ENCODE measurements around the gene ACTBL2. TPM values are rescaled to one million over a fixed set of nuclear protein-coding genes. Genes with fewer than 3 reads are reported as not detected.

Gene ACTBL2
- total RNA-seq, 1 donor from 2014 or later: 0.07 TPM

GRCh38 chr5:57497733-57498132 is 15.1 kb upstream of the ACTBL2 start:
- Mint-ChIP-seq H3K27ac (no peak overlapping the region), H3K27me3 (ENCODE audit: low read depth) (no peaks in the 10 kb centered on the region), H3K4me3 (no peak overlapping the region), H3K4me1 (peaks cover 59% of the 10 kb centered on the region), H3K9me3 (no peaks in the 10 kb centered on the region), H3K36me3 (no peaks in the 10 kb centered on the region)
- DNase-seq (ENCODE audit: low spot score in 2 of 2, unreplicated experiment in 2 of 2): no peak
- TF ChIP-seq CTCF (IDR thresholded peaks at IDR 0.05; ENCODE audit: unreplicated experiment): no peak

- Mint-ChIP-seq H3K9me3 (no peaks in the 10 kb centered on the region), H3K27me3 (ENCODE audit: low read depth) (no peaks in the 10 kb centered on the region), H3K27ac (peak overlapping the region; percentile 96), H3K4me1 (peaks cover 47% of the 10 kb centered on the region), H3K36me3 (no peaks in the 10 kb centered on the region), H3K4me3 (no peak overlapping the region)
- no peak for DNase-seq (ENCODE audit: low spot score in 2 of 2, unreplicated experiment in 2 of 2)
- TF ChIP-seq CTCF (IDR thresholded peaks at IDR 0.05; ENCODE audit: unreplicated experiment): no peak
Observed at GRCh38 chr5:57495285-57496086, 12.9 kb upstream of the ACTBL2 start.

GRCh38 chr5:57494104-57495098 is 11.8 kb upstream of the ACTBL2 start:
- Mint-ChIP-seq H3K27ac (peak overlapping the region; percentile 96), H3K36me3 (no peaks in the 10 kb centered on the region), H3K9me3 (no peaks in the 10 kb centered on the region), H3K4me3 (no peak overlapping the region), H3K4me1 (peaks cover 40% of the 10 kb centered on the region), H3K27me3 (ENCODE audit: low read depth) (no peaks in the 10 kb centered on the region)
- peak; percentile 71 to 75 for DNase-seq (ENCODE audit: low spot score in 2 of 2, unreplicated experiment in 2 of 2)
- TF ChIP-seq CTCF (IDR thresholded peaks at IDR 0.05; ENCODE audit: unreplicated experiment): no peak

- no peak for DNase-seq (ENCODE audit: low spot score in 2 of 2, unreplicated experiment in 2 of 2)
- Mint-ChIP-seq H3K27me3 (ENCODE audit: low read depth) (no peaks in the 10 kb centered on the region), H3K4me3 (no peak overlapping the region), H3K9me3 (no peaks in the 10 kb centered on the region), H3K4me1 (peaks cover 42% of the 10 kb centered on the region), H3K27ac (peak overlapping the region; percentile 40), H3K36me3 (no peaks in the 10 kb centered on the region)
- TF ChIP-seq CTCF (IDR thresholded peaks at IDR 0.05; ENCODE audit: unreplicated experiment): no peak
Observed at GRCh38 chr5:57493034-57493433, 10.4 kb upstream of the ACTBL2 start.

- no peaks in the 10 kb centered on the region for H3K36me3 Mint-ChIP-seq
- no peaks in the 10 kb centered on the region for H3K9me3 Mint-ChIP-seq
- DNase-seq (ENCODE audit: low spot score in 2 of 2, unreplicated experiment in 2 of 2): no peak
- H3K4me1 Mint-ChIP-seq: peaks cover 45% of the 10 kb centered on the region
- H3K27me3 Mint-ChIP-seq (ENCODE audit: low read depth): no peaks in the 10 kb centered on the region
- no peak overlapping the region for H3K4me3 Mint-ChIP-seq
- no peak overlapping the region for H3K27ac Mint-ChIP-seq
- no peak for TF ChIP-seq CTCF (IDR thresholded peaks at IDR 0.05; ENCODE audit: unreplicated experiment)
Observed at GRCh38 chr5:57492632-57493031, 10.0 kb upstream of the ACTBL2 start.
